Measurements from ENCODE around the gene SLC26A5.
A peak's percentile ranks its signal among the peaks of the same experiment; 100 is the strongest.

The SLC26A5 gene

DNA sequence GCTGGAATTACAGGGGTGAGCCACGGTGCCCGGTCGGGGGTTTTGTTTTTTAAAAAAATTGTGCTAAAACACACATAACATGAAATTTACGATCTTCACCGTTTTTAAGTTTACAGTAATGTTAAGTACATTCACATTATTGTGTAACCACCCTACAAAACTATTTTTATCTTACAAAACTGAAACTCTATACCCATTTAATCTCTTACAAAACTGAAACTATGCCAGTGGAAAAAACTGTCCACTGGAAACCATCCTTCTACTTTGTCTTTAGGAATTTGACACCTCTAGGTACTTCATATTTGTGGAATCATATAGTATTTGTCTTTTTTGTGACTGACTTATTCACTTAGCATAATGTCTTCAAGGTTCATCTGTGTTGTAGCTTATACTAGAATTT is 99.6 kb downstream of the SLC26A5 start:
- DNase-seq = no peak

DNA sequence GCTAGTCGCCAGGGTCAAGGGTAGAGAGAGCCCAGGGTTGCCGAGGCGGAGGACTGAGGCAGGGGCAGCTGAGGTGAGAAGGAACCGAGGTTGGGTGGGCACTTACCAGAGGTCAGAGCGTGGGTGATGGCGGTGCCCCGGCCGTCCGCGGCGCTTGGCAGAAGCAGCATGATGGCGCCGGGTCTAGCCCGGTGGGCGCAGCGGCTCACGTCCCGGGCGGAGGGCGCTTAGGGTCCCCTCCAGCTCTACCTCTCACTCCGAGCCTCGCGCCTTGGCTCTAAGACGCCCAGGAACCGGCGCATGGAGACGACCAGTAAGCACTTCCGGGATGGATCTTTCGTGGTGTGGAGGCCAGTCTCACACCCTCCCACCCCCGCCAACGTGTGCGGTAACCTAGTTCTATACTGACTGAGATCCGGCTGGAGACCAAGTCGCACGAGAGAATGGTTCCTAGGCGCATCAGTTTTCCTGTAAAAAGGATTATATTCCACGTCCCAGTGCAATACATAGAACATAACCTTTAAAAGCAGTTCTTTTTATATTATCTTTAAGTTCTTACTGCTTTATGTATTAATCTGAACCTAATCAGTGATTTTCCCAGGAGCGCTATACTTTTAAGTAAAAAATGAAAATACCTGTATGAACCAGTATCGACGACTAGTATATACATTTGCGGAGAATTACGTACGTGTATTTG is 101.4 kb downstream of the SLC26A5 start, which contains the start of gene DNAJC2:
Gene DNAJC2, minus strand, starts transcription at position 315 of the 697 bp plus-strand sequence. Its CDS starts 145 bp downstream, at position 170.
- peak; percentile 95 for DNase-seq

DNA sequence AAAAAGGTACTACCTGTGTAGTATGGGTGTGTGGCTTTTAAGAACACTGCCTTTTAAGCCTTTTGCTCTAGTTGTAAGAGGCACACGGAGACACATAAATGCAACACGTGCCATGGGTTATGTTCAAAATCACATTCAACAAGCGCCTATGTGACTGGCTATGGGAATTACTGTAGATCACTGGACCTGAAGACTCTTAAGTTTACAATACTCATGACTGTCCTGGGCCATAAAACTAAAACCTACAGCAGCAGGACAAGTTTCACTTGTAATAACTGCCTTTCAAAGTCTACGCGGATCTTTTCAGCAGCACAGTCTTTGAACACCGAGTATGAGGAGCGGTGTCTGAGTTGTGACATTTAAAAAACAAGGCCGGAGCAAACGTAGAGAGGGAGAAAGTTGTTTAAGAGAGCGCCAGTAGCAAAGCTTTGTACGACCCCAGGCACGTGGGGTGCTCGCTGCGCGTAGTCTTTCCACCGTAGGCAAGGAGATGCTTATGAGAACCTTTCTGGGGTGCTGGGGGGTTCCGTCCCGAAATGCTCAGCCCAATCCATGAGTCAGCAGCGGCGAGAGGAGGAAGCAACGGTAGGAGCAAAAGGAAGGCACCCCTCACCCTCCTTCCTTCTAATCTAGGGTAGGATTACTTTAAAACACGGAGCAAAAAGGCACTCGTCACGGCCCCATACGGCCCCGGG is 102.1 kb downstream of the SLC26A5 start:
- peak; percentile 19 for DNase-seq

DNA sequence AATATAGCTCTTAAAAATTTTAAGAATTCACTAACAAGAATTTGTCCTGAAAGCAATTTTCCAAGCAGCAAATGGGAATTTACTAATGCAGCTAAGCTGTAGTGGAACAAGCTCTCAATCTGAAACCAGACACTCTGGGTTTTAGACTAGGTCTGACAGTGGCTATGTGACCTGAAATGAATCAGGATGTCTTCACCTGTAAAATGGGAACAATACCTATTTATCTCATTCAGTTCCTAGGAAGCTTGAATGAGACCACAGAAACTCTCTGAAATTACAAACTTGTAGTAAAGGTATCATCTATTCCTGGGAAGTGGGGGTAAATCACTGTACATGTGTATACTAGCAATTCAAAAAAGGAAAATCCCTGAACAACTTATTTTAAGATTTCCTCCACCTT is 102.7 kb downstream of the SLC26A5 start:
- DNase-seq = no peak

DNA sequence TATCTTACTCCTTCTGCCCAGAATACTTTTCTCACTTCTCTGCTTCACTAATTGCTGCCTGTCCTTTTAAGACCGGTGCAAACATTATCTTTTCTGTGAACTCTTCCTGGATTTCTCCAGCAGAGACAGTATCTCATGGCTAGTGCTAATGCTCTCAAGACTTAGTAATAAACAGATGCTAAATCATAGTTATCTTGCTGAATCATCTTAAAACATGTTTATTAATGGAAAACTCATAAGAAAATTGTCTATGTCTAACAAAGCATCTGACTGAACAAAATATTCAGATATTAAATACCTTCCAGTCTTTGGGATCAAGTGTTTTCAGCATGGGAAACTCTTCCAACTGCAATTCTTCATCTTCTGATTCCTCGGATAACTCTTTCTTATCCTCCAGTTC is 104.5 kb downstream of the SLC26A5 start:
- DNase-seq = no peak

DNA sequence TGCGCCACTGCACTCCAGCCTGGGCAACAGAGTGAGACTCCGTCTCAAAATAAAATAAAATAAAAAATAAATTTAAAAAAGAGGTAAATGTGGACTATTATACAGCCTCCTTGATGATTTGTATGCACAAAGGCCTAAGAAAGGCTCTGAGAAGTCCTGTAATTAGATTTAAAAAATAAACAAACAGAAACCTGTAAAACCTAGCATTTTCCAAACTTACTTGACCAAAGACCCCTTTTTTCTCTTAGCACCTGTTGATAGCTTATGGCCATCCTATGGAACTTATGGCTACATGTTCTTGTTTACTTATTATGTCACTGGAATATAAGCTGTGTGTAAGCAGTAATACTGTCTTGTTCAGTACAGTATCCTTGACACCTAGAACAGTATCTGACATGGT is 107.1 kb downstream of the SLC26A5 start:
- DNase-seq = no peak

DNA sequence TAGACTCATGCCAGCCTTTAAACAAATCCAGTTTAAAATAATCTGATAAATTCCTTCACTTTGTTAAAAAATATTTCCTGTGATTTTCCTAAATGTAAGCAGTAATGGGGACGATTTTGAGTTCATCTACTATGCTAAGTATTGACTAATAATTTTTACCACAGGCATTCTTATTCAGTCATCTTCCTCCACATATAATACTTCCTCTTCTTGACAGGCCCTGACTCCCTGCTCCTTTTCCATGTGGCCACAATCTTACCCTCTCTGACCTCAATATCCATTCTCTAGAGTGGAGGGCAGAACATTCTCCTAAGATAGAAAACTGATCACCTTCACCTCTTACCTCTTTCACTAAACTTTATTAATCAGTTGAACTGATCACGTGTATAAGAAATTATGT is 109.2 kb downstream of the SLC26A5 start:
- DNase-seq = no peak

DNA sequence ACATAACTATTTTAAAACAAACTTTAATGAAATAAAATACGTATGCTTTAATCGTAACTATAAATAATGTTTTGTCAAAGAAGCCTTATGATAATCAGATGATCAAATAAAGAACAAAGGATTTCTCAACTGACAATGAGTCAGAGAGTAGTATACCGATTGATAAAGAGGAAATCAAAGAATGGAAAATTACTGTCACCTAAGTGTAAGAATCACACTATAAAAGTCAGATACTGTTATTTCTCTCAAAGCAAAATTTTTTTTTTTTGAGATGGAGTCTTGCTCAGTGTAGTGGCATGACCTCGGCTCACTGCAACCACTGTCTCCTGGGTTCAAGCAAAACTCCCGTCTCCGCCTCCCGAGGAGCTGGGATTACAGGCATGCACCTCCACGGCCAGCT is 120.3 kb downstream of the SLC26A5 start:
- DNase-seq = no peak

Measured in fibroblast of skin of back (primary cell).